ENCODE data around the gene ROR1. TPM values are rescaled to one million over a fixed set of nuclear protein-coding genes. Genes with fewer than 3 reads are reported as not detected.

Gene ROR1
- total and polyA plus RNA-seq, 9 of the 15 experiments (the other 6 are each of a cell fraction or from before 2014, with no cell fraction given): 0.02 TPM; not detected in 8

DNA sequence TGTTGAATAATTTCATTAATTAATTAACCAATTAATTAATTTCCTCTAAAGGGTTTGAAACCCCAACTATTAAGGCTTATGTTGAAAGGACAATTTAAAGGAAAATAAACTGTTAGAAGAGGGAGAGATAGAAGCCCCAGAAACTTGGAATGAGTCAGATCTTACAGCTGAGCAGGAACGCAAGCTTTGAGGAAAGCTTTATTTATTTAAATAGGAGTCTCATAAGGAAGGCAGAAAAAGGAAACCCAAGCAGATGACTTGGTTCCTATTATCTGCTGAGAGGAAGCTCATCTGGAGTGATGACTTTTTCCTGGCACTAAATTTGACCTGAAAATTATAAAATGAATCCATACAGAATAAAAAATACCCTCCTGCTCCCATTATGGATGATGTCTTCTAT is 105.1 kb downstream of the ROR1 start:
- 0% methylated on average over 1 of the region's 1 CpG for WGBS (ENCODE audit: insufficient coverage, low coverage, missing lambda C conversion rate)
- ATAC-seq: no peak
- no peak overlapping the region for H2AFZ ChIP-seq (ENCODE audit: low read depth, low read length)
- H3K4me1 ChIP-seq (replicated peaks in 1 of 2; ENCODE audit: control insufficient read depth in 2 of 2, insufficient read depth in 2 of 2, low read length in 2 of 2): no peaks in the 10 kb centered on the region
- H3K4me3 ChIP-seq: no peak overlapping the region
- no peaks in the 10 kb centered on the region for H3K9me1 ChIP-seq (ENCODE audit: control insufficient read depth, insufficient read depth, low read length)
- no peaks in the 10 kb centered on the region; a peak in 1 of 5 replicates for H3K27me3 ChIP-seq (ENCODE audit: control insufficient read depth in 2 of 2, insufficient read depth in 2 of 2, low read length in 2 of 2)
- intact Hi-C loops (cut with micrococcal nuclease): no loop called here
- H4K20me1 ChIP-seq (replicated peaks; ENCODE audit: control insufficient read depth, insufficient read depth, low read length): no peaks in the 10 kb centered on the region
- no peak for FAIRE-seq
- TF ChIP-seq ZNF282 (CRISPR knock-in tag; IDR thresholded peaks at IDR 0.05): no peak
- TF ChIP-seq, protein P1, sequence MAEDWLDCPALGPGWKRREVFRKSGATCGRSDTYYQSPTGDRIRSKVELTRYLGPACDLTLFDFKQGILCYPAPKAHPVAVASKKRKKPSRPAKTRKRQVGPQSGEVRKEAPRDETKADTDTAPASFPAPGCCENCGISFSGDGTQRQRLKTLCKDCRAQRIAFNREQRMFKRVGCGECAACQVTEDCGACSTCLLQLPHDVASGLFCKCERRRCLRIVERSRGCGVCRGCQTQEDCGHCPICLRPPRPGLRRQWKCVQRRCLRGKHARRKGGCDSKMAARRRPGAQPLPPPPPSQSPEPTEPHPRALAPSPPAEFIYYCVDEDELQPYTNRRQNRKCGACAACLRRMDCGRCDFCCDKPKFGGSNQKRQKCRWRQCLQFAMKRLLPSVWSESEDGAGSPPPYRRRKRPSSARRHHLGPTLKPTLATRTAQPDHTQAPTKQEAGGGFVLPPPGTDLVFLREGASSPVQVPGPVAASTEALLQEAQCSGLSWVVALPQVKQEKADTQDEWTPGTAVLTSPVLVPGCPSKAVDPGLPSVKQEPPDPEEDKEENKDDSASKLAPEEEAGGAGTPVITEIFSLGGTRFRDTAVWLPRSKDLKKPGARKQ (CRISPR knock-in tag; IDR thresholded peaks at IDR 0.05): no peak
- no peak for TF ChIP-seq ESRRB (CRISPR knock-in tag; IDR thresholded peaks at IDR 0.05; ENCODE audit: borderline replicate concordance)
- TF ChIP-seq, protein P2, sequence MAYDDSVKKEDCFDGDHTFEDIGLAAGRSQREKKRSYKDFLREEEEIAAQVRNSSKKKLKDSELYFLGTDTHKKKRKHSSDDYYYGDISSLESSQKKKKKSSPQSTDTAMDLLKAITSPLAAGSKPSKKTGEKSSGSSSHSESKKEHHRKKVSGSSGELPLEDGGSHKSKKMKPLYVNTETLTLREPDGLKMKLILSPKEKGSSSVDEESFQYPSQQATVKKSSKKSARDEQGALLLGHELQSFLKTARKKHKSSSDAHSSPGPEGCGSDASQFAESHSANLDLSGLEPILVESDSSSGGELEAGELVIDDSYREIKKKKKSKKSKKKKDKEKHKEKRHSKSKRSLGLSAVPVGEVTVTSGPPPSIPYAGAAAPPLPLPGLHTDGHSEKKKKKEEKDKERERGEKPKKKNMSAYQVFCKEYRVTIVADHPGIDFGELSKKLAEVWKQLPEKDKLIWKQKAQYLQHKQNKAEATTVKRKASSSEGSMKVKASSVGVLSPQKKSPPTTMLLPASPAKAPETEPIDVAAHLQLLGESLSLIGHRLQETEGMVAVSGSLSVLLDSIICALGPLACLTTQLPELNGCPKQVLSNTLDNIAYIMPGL (CRISPR knock-in tag; IDR thresholded peaks at IDR 0.05): no peak
- TF ChIP-seq SMAD2 (IDR thresholded peaks at IDR 0.05; ENCODE audit: low read depth, low read length): no peak
- TF ChIP-seq ELF2 (CRISPR knock-in tag; IDR thresholded peaks at IDR 0.05): no peak
- TF ChIP-seq ATF1 (CRISPR knock-in tag; IDR thresholded peaks at IDR 0.05): no peak
- no peak for TF ChIP-seq ATF1 (tag; IDR thresholded peaks at IDR 0.05)
- TF ChIP-seq SRSF7 (optimal IDR thresholded peaks at IDR 0.05; ENCODE audit: low read depth, low read length): no peak
- no peak for TF ChIP-seq CHD4 (IDR thresholded peaks at IDR 0.05; ENCODE audit: insufficient read depth, insufficient replicate concordance, low read depth, low read length, poor library complexity, severe bottlenecking)
- no peak for TF ChIP-seq HIVEP1 (CRISPR knock-in tag; IDR thresholded peaks at IDR 0.05)
- TF ChIP-seq MED1 (CRISPR knock-in tag; IDR thresholded peaks at IDR 0.05; ENCODE audit: borderline replicate concordance): no peak
- no peak for TF ChIP-seq BRD4 (IDR thresholded peaks at IDR 0.05)
- TF ChIP-seq POLR3A (IDR thresholded peaks at IDR 0.05; ENCODE audit: borderline replicate concordance, extremely low read depth, insufficient read depth, insufficient read length): no peak
- no peak for TF ChIP-seq GATA2 (CRISPR knock-in tag; IDR thresholded peaks at IDR 0.05)
- no peak for TF ChIP-seq NFE2 (IDR thresholded peaks at IDR 0.05; ENCODE audit: low read depth)
- no peak for TF ChIP-seq ZNF316 (IDR thresholded peaks at IDR 0.05)
- no peak for TF ChIP-seq TAF15 (IDR thresholded peaks at IDR 0.05; ENCODE audit: low read depth, low read length)
- TF ChIP-seq STAG1 (CRISPR knock-in tag; IDR thresholded peaks at IDR 0.05; ENCODE audit: borderline replicate concordance): no peak
- TF ChIP-seq POLR3G (IDR thresholded peaks at IDR 0.05; ENCODE audit: extremely low read depth, insufficient read length, insufficient replicate concordance): no peak
- BruUV-seq (replicated peaks): no TSS peak
- no peak overlapping the region for H3K9ac ChIP-seq (ENCODE audit: insufficient read depth in 1 of 2, low read depth in 2 of 2, low read length in 2 of 2)
- H3K79me2 ChIP-seq (ENCODE audit: control insufficient read depth, insufficient read depth, low read length): no peaks in the 10 kb centered on the region
- H3K27ac ChIP-seq (ENCODE audit: extremely low read depth, low read depth, low read length): no peak overlapping the region
- H3K36me3 ChIP-seq (ENCODE audit: control insufficient read depth, insufficient read depth, low read length): no peaks in the 10 kb centered on the region
- ChIA-PET POLR2A (no interaction called here), CTCF (ENCODE audit: low intra/inter-chr PET ratio) (no interaction called here)
- no peaks in the 10 kb centered on the region for H3K9me3 ChIP-seq (replicated peaks; ENCODE audit: control insufficient read depth, insufficient read depth, low read depth, low read length)
- H3K4me2 ChIP-seq (ENCODE audit: insufficient read depth, low read length): no peak overlapping the region
- in situ Hi-C loops (cut with MboI): no loop called here
- DNase-seq (ENCODE audit: extremely low read depth in 1 of 4, low spot score in 3 of 4): no peak
